Panc1 (cell line): ENCODE data around the gene MLANA. TPM values are rescaled to one million over a fixed set of nuclear protein-coding genes. Genes with fewer than 3 reads are reported as not detected.

ENCODE experiments used
- ATAC-seq: fragments of 200-7000 bp; cut with Tn5 transposase; 2 replicates; pipeline ENCODE4 v1.9.1; 2020; ENCODE audit warnings: mild to moderate bottlenecking, moderate library complexity
- BruUV-seq: library from RNA; stranded (reverse); fragments of 400-500 nt; replicated peaks from 2 replicates; lab custom pipeline; 2021; lab: Mats Ljungman, UMichigan
- CTCF ChIA-PET: fragments of 300-600 bp; sonication (Branson Sonifier 250); formaldehyde crosslinking; loops from one replicate; lab custom pipeline; 2022; ENCODE audit warnings: antibody characterized with exemption; lab: Charles Lee
- POLR2A ChIA-PET: fragments of 300-600 bp; sonication (Branson Sonifier 250); formaldehyde crosslinking; loops from one replicate; lab custom pipeline; 2022; ENCODE audit warnings: antibody characterized with exemption; lab: Charles Lee
- DNase-seq: peaks from one replicate; pipeline ENCODE4 v3.0.0-alpha.2; 2010; ENCODE audit warnings: low read depth, low spot score
- H3K27ac ChIP-seq: 2 replicates; pipeline ENCODE4 v1.5.1; 2011; ENCODE audit warnings: mild to moderate bottlenecking, low read length, inconsistent platforms
- H3K27me3 ChIP-seq: fragments of 200-500 bp; sonication (Bioruptor generic); 2 replicates; pipeline ENCODE4 v1.6.0; 2014; ENCODE audit warnings: low read length, inconsistent platforms; ENCODE audit not compliant: control insufficient read depth, insufficient read depth
- H3K36me3 ChIP-seq: fragments of 200-500 bp; sonication (Bioruptor generic); 2 replicates; pipeline ENCODE4 v1.5.1; 2014; ENCODE audit warnings: inconsistent platforms, mild to moderate bottlenecking, low read length, moderate library complexity; ENCODE audit not compliant: control insufficient read depth, insufficient read depth
- H3K4me1 ChIP-seq: 2 replicates; pipeline ENCODE4 v1.5.1; 2011; ENCODE audit warnings: inconsistent platforms, mild to moderate bottlenecking, low read length, moderate library complexity; ENCODE audit not compliant: control insufficient read depth, insufficient read depth
- H3K4me3 ChIP-seq, 2 experiments: 2 replicates each; pipeline ENCODE4 v1.5.1; 2011 to 2012; ENCODE audit warnings: low read depth in 2 of 2, low read length in 2 of 2, mild to moderate bottlenecking in 2 of 2, inconsistent platforms in 1 of 2, moderate library complexity in 1 of 2
- H3K9me3 ChIP-seq: fragments of 200-500 bp; sonication (Bioruptor generic); 2 replicates; pipeline ENCODE4 v1.5.1; 2014; ENCODE audit warnings: low read depth, mild to moderate bottlenecking, inconsistent platforms, low read length, moderate library complexity; ENCODE audit not compliant: control insufficient read depth, insufficient read depth
- CTCF ChIP-seq: fragments of 450-650 bp; IDR thresholded peaks from 2 replicates; pipeline ENCODE4 v1.5.1; 2017; ENCODE audit warnings: mild to moderate bottlenecking
- POLR2AphosphoS5 ChIP-seq: IDR thresholded peaks from 2 replicates; pipeline ENCODE4 v1.6.1; 2012; ENCODE audit warnings: mild to moderate bottlenecking, low read depth, low read length, moderate library complexity
- REST ChIP-seq, 2 experiments: IDR thresholded peaks; 2 replicates each; pipeline ENCODE4 v1.6.1; 2011 to 2012; ENCODE audit warnings: low read depth in 2 of 2, control low read depth in 1 of 2, low read length in 1 of 2, mild to moderate bottlenecking in 1 of 2, moderate library complexity in 1 of 2; ENCODE audit not compliant: insufficient read depth in 1 of 2
- SIN3A ChIP-seq: IDR thresholded peaks from 2 replicates; pipeline ENCODE4 v1.6.1; 2012; ENCODE audit warnings: low read depth, mild to moderate bottlenecking, low read length, moderate library complexity, borderline replicate concordance; ENCODE audit not compliant: insufficient read depth
- TCF7L2 ChIP-seq: IDR thresholded peaks from 2 replicates; pipeline ENCODE4 v1.6.1; 2011; ENCODE audit warnings: mild to moderate bottlenecking, low read depth, low read length, inconsistent platforms
- in situ Hi-C: cut with HindIII; loops from 2 replicates; pipeline ENCODE4 v1.10.0; 2016; ENCODE audit warnings: low sequenced_read_pairs, low pct_unique_long_range_greater_than_20kb
- intact Hi-C: fragments of 100-400 bp; cut with micrococcal nuclease; formaldehyde crosslinking; loops from one replicate; pipeline ENCODE4 v1.10.0; 2022; ENCODE audit not compliant: unreplicated experiment
- total RNA-seq: library from RNA; stranded (reverse); gene quantifications from one replicate; pipeline ENCODE4 v1.2.1, GENCODE V29; 2021; ENCODE audit not compliant: unreplicated experiment

Gene MLANA
- total RNA-seq, 1 experiment from 2014 or later, result not detected

- Histone ChIP-seq H3K27me3 (no peaks in the 10 kb centered on the region), H3K9me3 (no peaks in the 10 kb centered on the region), H3K4me1 (no peaks in the 10 kb centered on the region), H3K4me3 (no peak overlapping the region), H3K36me3 (no peaks in the 10 kb centered on the region), H3K27ac (no peak overlapping the region)
- DNase-seq (no peak), ATAC-seq (no peak)
- intact Hi-C loops, result no loop called here
- POLR2A ChIA-PET, result no interaction called here
- no peak for TF ChIP-seq REST (IDR thresholded peaks at IDR 0.05; ENCODE audit: insufficient read depth in 1 of 2, low read depth in 2 of 2, low read length in 1 of 2)
- no peak for TF ChIP-seq TCF7L2
- no peak for TF ChIP-seq POLR2AphosphoS5
- no peak for TF ChIP-seq SIN3A
- TF ChIP-seq CTCF, result no peak
- CTCF ChIA-PET, result no interaction called here
- in situ Hi-C loops, result no loop called here
- no TSS peak for BruUV-seq
Measured at GRCh38 chr9:5910413-5911057, 19.8 kb downstream of the MLANA start.

- in situ Hi-C loops, result no loop called here
- POLR2A ChIA-PET, result no interaction called here
- H3K36me3 ChIP-seq, result no peaks in the 10 kb centered on the region
- intact Hi-C loops, result no loop called here
- TF ChIP-seq CTCF (no peak), SIN3A (no peak), POLR2AphosphoS5 (no peak)
- CTCF ChIA-PET, result no interaction called here
- no TSS peak for BruUV-seq
- no peaks in the 10 kb centered on the region for H3K4me1 ChIP-seq
- DNase-seq (no peak), ATAC-seq (no peak)
- H3K4me3 ChIP-seq, result no peak overlapping the region
- H3K27ac ChIP-seq, result no peak overlapping the region
- no peaks in the 10 kb centered on the region for H3K9me3 ChIP-seq
- no peaks in the 10 kb centered on the region for H3K27me3 ChIP-seq
Measured at GRCh38 chr9:5915438-5915837, 24.7 kb downstream of the MLANA start.
